Mesothelial cell of epicardium (in vitro differentiated cells): Measurements from ENCODE around the gene NFKBIZ. TPM values are rescaled to one million over a fixed set of nuclear protein-coding genes. Genes with fewer than 3 reads are reported as not detected.

Experiments used
- DNase-seq, 2 experiments: peaks; one replicate each; pipeline ENCODE4 v3.0.0; 2021; ENCODE audit warnings: low spot score in 2 of 2; ENCODE audit not compliant: unreplicated experiment in 2 of 2
- H3K27ac Mint-ChIP-seq: 2 replicates; pipeline ENCODE4 v1.8.0; 2021; ENCODE audit warnings: mixed read lengths
- H3K27me3 Mint-ChIP-seq: 2 replicates; pipeline ENCODE4 v1.8.0; 2021; ENCODE audit warnings: low read depth, mixed read lengths
- H3K36me3 Mint-ChIP-seq: 2 replicates; pipeline ENCODE4 v1.8.0; 2021; ENCODE audit warnings: mixed read lengths
- H3K4me1 Mint-ChIP-seq: 2 replicates; pipeline ENCODE4 v1.8.0; 2021; ENCODE audit warnings: mixed read lengths
- H3K4me3 Mint-ChIP-seq: 2 replicates; pipeline ENCODE4 v1.8.0; 2021; ENCODE audit warnings: mild to moderate bottlenecking, moderate library complexity, mixed read lengths
- H3K9me3 Mint-ChIP-seq: 2 replicates; pipeline ENCODE4 v1.8.0; 2021; ENCODE audit warnings: mixed read lengths
- CTCF ChIP-seq: fragments of 200-600 bp; sonication (generic); IDR thresholded peaks from one replicate; pipeline ENCODE4 v1.5.0; 2021; ENCODE audit warnings: antibody characterized with exemption; ENCODE audit not compliant: unreplicated experiment
- total RNA-seq: library from RNA; stranded (reverse); gene quantifications from 3 replicates; pipeline ENCODE4 v1.2.1, GENCODE V29; 2021

NFKBIZ gene
- total RNA-seq, 1 donor from 2014 or later: 142 TPM

GRCh38 chr3:101852983-101853840 lies 3.9 kb downstream of the NFKBIZ start:
- no peaks in the 10 kb centered on the region for H3K27me3 Mint-ChIP-seq
- H3K4me1 Mint-ChIP-seq: peaks cover 52% of the 10 kb centered on the region
- H3K36me3 Mint-ChIP-seq: peaks cover 58% of the 10 kb centered on the region
- no peak overlapping the region for H3K27ac Mint-ChIP-seq
- no peak overlapping the region for H3K4me3 Mint-ChIP-seq
- no peak for DNase-seq
- H3K9me3 Mint-ChIP-seq: no peaks in the 10 kb centered on the region
- TF ChIP-seq CTCF: no peak

GRCh38 chr3:101853982-101854381 lies 4.7 kb downstream of the NFKBIZ start:
- Mint-ChIP-seq H3K9me3 (no peaks in the 10 kb centered on the region), H3K4me1 (peaks cover 51% of the 10 kb centered on the region), H3K36me3 (peaks cover 66% of the 10 kb centered on the region), H3K27me3 (no peaks in the 10 kb centered on the region), H3K4me3 (no peak overlapping the region), H3K27ac (no peak overlapping the region)
- DNase-seq: no peak
- TF ChIP-seq CTCF: no peak

GRCh38 chr3:101854608-101855304 lies 5.4 kb downstream of the NFKBIZ start:
- Mint-ChIP-seq H3K27me3 (no peaks in the 10 kb centered on the region), H3K27ac (no peak overlapping the region), H3K36me3 (peaks cover 72% of the 10 kb centered on the region), H3K4me1 (peaks cover 51% of the 10 kb centered on the region), H3K9me3 (no peaks in the 10 kb centered on the region), H3K4me3 (no peak overlapping the region)
- TF ChIP-seq CTCF: no peak
- no peak for DNase-seq

- peak overlapping the region; percentile 22 for H3K27ac Mint-ChIP-seq
- peaks cover 74% of the 10 kb centered on the region for H3K36me3 Mint-ChIP-seq
Measured at GRCh38 chr3:101857301-101857741, 8.0 kb downstream of the NFKBIZ start.

GRCh38 chr3:101858464-101859030 lies 9.2 kb downstream of the NFKBIZ start:
- H3K36me3 Mint-ChIP-seq: peaks cover 62% of the 10 kb centered on the region
- no peak overlapping the region for H3K4me3 Mint-ChIP-seq
- TF ChIP-seq CTCF: no peak
- DNase-seq: no peak
- H3K9me3 Mint-ChIP-seq: no peaks in the 10 kb centered on the region
- peak overlapping the region; percentile 17 for H3K27ac Mint-ChIP-seq
- peaks cover 25% of the 10 kb centered on the region for H3K4me1 Mint-ChIP-seq
- no peaks in the 10 kb centered on the region for H3K27me3 Mint-ChIP-seq

More at GRCh38 chr3:101857301-101857741, 8.0 kb downstream of the NFKBIZ start:
- Mint-ChIP-seq H3K4me3 (no peak overlapping the region), H3K4me1 (peaks cover 36% of the 10 kb centered on the region), H3K27me3 (no peaks in the 10 kb centered on the region), H3K9me3 (no peaks in the 10 kb centered on the region)
- no peak for TF ChIP-seq CTCF
- DNase-seq: no peak
